ENCODE measurements around the gene USP21. TPM values are rescaled to one million over a fixed set of nuclear protein-coding genes. Genes with fewer than 3 reads are reported as not detected.

Gene USP21
- total RNA-seq, 2 donors from 2014 or later = 12.9 to 20.8 TPM

DNA sequence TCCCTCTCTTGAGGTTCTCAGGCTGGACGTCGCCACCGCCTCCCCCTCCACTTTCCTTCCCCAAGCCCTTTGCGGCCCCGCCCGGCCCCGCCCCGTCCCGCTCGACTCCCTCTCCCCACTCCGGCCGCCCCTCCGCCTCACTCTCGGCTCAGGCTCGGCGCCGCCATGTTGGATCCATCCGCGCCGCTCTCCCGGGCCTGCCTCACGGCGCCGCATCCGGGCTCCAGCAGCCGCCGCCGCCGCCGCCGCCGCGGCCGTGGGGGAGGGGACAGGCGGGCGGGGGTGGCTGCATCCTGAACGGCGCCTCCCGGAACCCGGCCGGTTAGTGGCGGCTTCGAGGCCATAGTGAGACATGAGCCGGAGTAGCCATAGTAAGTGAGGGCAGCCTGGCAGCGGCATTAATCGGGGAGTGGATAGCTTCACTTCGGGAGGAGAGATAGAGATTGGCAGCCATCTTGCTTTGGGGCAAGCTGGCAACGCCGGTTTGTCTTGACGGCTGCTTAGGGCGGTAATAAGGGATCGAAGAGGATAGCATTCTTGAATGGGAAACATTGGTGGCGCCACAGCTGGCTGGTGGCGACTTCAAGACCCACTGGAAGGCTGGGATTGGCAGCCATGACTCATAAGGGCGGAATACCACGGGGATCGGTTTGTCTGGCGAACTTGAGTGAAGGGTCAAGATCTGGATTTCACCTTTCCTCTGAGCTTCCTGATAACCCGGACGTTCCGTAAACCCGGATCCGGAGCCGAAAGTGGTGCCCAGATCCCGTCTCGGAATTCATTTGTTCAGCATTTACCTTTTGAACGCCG, 26.7 kb upstream of the USP21 start, which contains the start of gene DEDD:
TSS of gene DEDD (minus strand) at position 258 of the 810 bp plus-strand sequence. CDS start 8,205 bp downstream, outside the sequence.
- intact Hi-C loops (cut with DNase I) = no loop called here
- peak; percentile 98 for DNase-seq (ENCODE audit: low spot score)

DNA sequence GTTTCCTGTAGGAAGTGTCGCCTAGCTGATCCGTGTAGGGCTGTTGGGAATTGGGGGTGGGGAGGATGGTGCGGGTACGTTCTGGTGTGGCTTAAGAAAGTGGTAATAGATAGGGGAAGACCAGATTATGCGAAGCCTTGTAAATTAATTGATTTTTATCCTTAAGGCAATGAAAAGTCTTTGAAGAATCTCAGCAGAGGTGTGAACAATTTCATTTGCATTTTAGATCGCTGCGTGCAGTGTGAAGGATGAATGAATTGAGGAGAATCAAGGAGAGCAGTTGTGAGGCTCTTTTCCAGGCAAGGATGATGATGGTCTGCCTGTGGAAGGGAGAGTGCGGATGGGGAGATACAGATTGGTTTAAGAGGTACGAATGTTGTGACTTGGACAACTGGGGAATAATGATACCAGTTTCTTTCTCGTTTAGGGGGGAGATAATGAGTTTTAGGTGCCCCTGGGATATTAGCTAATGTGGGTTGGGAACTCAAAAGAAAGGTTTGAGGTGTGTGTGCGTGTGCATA, 26.0 kb upstream of the USP21 start:
- no peak for DNase-seq (ENCODE audit: low spot score)
- intact Hi-C loops (cut with DNase I) = no loop called here

DNA sequence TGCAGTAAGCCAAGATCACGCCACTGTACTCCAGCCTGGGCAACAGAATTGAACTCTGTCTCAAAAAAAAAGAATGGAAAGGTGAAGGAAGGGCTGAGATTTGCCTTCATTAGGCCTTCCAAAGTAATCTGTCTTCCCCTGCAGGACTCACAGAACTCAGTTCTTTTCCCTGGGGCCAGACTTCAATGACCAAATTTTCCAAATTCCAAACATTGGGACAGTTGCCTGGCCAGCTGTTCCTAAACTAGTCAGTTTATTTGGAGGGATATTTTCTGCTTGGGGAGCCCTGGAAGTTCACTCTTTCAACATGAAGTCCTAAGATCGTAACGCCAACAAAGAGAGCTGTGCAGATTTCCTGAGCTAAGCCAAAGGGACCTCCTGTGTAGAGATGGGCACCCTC, 21.4 kb upstream of the USP21 start:
- intact Hi-C loops (cut with DNase I) = no loop called here
- DNase-seq (ENCODE audit: low spot score) = no peak

DNA sequence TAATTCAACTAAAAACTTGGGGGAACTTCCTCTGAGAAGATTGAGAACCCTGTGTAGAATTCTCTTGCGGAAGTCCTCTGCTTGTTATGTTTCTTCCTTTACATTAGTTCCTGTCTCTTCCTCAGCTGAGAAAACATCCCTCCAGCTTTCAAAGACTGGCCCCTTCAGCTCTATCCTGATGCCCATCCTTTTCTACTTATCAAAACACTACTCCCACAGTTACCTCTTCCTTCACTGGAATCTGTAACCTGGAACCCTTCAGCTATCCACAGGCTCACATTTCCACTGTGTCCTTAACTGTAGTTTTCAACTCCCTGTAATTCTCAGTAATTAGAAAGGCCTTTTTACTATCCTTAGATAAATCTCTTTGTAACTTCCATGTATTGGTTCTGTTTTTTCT, 20.9 kb upstream of the USP21 start:
- intact Hi-C loops (cut with DNase I) = no loop called here
- no peak for DNase-seq (ENCODE audit: low spot score)

DNA sequence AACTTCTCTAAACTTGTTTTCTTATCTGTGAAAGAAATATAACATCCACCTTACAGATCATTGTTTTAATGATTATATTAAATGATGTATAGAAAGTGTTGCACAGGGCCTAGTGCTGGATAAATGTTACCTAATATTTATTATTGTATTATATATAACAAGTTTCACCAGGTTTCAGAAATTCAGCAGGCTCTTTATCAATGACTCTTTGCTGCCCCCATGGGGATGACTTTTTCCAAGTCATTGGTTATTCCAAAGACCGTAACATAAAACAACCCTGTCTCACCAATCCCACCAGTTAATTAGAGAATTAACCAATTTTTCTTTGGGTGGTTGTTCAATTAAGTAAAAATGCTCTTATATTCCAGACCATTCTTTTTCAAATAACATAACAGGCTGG, 19.5 kb upstream of the USP21 start:
- no peak for DNase-seq (ENCODE audit: low spot score)
- intact Hi-C loops (cut with DNase I) = no loop called here

DNA sequence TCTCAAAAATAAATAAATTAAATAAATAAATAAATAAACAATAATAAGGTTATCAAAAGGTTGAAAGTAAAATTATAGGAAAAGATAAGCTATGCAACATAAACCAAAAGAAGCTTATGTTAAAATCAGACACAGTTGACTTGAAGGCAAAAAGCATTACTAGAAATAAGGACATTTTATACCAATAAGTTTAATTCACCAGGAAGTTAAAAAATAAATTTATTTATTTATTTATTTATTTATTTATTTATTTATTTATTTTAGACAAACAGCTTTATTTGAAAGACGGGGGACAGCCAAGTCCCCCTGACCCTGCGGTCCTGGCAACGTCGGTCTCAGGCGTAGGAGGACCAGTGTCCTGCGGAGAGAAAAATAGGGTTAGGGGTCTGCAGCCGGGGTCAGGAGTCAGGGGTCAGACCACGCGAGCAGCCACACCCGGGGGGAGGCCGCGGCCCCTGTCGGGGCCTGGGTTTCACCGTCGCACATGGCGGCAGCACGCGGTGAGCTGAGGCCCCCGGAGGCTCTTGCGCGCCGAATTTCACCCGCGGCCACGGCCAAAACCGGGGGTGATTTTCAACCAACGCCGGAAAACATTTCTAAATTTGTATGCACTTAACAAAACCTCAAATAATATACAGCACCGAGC, 18.4 kb upstream of the USP21 start:
- intact Hi-C loops (cut with DNase I) = no loop called here
- no peak for DNase-seq (ENCODE audit: low spot score)

DNA sequence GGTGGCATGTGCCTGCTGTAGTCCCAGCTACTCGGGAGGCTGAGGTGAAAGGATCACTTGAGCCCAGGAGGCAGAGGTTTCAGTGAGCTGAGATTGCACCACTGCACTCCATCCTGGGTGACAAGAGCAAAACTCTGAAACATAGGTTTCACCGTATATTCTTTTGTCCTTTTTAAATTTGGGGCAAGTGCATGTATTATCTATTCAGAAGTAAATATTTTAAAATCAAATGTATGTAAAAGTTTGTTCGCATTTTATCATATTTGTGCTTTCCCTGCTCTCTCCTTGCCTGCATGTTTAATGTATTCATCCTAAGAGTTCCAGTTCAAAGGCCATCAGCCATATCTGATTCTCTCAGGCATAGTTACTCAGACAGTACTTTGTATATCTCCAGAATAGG, 13.5 kb upstream of the USP21 start:
- DNase-seq (ENCODE audit: low spot score) = no peak
- intact Hi-C loops (cut with DNase I) = no loop called here

DNA sequence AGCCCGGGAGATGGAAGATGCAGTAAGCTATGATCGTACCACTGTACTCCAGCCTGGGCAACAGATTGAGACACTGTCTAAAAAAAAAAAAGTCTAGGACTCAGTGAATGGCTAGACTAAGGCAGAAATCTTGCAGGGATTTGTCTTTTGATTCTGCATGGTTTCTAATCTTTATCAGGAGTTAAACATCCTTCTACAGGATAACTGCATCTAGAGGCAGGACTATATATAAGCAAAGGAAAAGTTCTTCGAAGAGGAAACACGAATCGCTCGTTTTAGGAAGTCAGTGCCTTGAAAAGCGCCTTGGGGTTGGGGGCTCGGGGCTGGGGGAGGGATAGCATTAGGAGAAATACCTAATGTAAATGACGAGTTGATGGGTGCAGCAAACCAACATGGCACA, 6.1 kb upstream of the USP21 start:
- no peak for DNase-seq (ENCODE audit: low spot score)
- intact Hi-C loops (cut with DNase I) = no loop called here

DNA sequence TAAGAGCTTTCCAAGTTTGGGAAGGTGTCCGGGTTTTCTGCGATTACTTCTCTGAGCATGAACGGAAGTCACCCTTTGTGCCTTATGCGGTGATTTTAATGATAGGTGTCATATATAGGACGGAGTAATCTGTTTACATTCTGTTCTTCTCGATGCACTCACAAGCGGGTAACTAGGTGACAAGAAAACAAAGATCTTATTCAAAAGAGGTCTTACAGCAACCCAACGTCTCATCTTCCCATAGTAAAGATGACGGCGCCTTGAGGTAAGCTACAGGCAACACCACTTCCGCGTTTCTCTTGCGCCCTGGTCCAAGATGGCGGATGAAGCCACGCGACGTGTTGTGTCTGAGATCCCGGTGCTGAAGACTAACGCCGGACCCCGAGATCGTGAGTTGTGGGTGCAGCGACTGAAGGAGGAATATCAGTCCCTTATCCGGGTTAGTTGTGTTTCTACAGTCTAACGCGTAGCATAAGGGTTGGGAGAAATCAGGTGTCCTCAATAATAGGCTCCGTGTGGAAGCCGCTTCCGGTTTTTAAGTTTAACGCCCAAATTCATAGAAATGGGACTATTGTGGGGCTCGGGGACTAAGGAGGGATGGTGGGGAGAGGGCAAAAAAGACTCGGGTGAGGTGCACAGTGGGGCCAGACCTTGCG, 5.5 kb upstream of the USP21 start, which contains the start of gene UFC1:
TSS of gene UFC1 (plus strand) at position 297 of the 656 bp plus-strand sequence. CDS start at position 317, 20 bp downstream.
- peak; percentile 94 for DNase-seq (ENCODE audit: low spot score)
- intact Hi-C loops (cut with DNase I) = no loop called here

DNA sequence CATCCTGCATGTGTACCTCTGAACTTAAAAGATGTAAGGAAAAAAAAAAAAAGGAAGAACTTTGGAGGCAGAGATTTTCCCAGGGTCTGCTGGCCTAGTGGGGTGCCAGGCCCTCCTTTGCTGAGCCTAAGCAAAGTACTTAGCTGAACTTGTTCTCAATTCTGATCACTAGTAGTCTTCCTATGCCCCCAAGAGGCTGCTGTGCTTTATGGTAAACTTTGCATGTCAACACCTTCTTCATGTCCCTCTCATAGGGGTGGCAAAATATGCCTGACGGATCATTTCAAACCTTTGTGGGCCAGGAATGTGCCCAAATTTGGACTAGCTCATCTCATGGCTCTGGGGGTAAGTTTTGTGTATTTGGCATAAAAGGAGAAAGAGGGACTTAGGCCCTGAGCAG, 1.4 kb upstream of the USP21 start:
- intact Hi-C loops (cut with DNase I) = no loop called here
- no peak for DNase-seq (ENCODE audit: low spot score)

DNA sequence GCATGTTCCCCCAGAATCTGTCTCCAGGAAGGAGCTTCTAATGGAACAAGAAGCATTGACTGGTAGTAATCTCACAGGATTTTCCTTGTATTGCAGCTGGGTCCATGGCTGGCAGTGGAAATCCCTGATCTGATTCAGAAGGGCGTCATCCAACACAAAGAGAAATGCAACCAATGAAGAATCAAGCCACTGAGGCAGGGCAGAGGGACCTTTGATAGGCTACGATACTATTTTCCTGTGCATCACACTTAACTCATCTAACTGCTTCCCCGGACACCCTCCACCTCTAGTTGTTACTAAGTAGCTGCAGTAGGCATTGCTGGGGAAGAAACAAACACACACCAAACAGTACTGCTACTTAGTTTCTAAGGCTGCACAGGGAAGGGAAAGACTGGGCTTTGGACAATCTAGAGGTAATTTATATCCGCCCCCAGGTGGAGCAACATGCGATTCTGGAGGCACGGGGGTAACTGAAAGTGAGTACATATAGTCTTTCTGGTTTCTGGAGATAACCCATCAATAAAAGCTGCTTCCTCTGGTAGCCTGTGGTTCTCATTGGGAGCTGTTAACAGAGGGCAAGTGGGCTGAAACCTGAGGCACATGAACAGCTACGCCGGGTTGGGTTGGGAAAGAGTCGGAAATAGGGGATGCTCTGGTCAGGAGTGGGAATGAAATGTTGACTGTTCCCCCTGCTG, 837 bp upstream of the USP21 start:
- no peak for DNase-seq (ENCODE audit: low spot score)

DNA sequence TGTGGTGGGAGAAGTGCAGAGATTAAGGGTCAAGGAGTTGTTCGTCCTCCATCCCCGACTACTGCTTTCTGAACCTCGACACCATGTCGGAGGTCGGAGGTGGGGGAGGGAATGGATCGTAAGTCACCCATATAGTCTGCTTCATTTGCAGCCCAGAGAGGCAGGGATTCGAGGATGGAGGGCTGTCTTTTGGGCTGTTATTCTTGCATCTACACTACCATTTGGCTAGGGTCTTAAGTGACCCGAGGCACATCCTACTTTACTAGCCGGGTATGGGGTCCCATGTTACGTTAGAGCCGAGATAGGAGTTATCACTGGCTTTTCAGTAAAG, 578 bp downstream of the USP21 start:
- no peak for DNase-seq (ENCODE audit: low spot score)
- intact Hi-C loops (cut with DNase I) = no loop called here

More for the DNA sequence above, 837 bp upstream of the USP21 start:
- intact Hi-C loops (cut with DNase I) = no loop called here

DNA sequence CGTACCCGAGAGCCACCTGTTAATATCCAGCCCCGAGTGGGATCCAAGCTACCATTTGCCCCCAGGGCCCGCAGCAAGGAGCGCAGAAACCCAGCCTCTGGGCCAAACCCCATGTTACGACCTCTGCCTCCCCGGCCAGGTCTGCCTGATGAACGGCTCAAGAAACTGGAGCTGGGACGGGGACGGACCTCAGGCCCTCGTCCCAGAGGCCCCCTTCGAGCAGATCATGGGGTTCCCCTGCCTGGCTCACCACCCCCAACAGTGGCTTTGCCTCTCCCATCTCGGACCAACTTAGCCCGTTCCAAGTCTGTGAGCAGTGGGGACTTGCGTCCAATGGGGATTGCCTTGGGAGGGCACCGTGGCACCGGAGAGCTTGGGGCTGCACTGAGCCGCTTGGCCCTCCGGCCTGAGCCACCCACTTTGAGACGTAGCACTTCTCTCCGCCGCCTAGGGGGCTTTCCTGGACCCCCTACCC, 1.4 kb downstream of the USP21 start:
- peak; percentile 75 for DNase-seq (ENCODE audit: low spot score)
- intact Hi-C loops (cut with DNase I) = no loop called here

DNA sequence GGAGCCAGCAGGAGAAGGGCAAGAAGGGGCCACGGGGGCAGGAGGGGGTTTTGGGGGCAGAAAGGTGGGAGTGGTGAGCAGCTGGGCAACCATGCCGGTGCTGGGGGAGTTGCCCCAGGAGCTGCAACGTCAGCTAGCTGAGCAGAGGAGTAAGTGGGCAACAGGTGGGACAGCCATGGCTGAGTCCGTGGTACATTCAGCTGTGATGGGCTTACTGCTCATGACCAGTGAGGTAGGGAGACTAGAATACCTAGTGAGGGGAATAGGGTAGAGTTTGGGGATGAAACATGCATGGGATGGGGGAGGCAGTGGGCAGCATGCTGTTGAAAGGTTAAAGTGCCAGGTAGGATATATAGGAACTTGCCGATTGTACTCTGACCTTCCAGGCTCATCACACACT, 2.4 kb downstream of the USP21 start:
- intact Hi-C loops (cut with DNase I) = no loop called here
- no peak for DNase-seq (ENCODE audit: low spot score)

DNA sequence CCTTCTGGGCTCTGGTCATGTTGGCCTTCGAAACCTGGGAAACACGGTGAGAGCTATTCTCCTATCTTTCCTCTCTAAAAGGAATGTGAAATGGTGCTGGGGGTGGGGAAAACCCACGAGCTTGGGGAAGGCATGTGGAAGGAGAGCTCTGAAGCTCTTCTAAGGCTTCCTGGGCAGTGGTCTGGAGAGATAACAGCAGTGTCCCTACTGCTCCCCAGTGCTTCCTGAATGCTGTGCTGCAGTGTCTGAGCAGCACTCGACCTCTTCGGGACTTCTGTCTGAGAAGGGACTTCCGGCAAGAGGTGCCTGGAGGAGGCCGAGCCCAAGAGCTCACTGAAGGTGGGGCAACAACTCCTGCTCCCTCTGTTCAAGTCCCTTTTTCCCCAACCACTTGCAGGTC, 2.8 kb downstream of the USP21 start:
- intact Hi-C loops (cut with DNase I) = no loop called here
- DNase-seq (ENCODE audit: low spot score) = no peak

DNA sequence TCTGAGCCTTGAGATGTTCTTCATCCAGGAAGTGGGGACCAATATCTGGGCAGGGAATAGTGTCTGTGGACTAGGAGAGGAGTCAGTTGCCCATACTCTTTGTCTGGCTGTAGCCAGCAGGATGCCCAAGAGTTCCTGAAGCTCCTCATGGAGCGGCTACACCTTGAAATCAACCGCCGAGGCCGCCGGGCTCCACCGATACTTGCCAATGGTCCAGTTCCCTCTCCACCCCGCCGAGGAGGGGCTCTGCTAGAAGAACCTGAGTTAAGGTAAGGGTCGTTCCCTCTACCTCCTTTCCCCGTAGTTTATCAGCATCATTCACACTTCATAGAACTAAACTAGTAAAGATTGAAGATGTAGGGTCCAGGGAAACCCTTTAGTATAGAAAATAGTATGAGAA, 3.5 kb downstream of the USP21 start:
- DNase-seq (ENCODE audit: low spot score) = no peak

DNA sequence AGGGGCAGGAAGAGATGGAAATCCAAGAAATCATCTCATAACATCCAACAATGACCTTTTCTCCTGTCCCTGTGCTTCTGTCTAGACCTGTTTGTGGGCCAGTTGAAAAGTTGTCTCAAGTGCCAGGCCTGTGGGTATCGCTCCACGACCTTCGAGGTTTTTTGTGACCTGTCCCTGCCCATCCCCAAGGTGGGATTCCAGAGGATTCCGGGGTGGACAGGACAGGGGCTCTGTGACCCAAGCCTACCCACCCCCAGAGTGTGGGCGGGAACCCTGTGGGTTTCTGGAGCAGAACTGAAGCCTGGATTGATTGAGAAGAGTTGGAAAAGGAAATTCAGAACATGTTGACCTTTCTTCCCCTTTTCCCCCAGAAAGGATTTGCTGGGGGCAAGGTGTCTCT, 4.5 kb downstream of the USP21 start:
- DNase-seq (ENCODE audit: low spot score) = peak; percentile 77
- intact Hi-C loops (cut with DNase I) = no loop called here

More for the DNA sequence above, 3.5 kb downstream of the USP21 start:
- intact Hi-C loops (cut with DNase I) = no loop called here

DNA sequence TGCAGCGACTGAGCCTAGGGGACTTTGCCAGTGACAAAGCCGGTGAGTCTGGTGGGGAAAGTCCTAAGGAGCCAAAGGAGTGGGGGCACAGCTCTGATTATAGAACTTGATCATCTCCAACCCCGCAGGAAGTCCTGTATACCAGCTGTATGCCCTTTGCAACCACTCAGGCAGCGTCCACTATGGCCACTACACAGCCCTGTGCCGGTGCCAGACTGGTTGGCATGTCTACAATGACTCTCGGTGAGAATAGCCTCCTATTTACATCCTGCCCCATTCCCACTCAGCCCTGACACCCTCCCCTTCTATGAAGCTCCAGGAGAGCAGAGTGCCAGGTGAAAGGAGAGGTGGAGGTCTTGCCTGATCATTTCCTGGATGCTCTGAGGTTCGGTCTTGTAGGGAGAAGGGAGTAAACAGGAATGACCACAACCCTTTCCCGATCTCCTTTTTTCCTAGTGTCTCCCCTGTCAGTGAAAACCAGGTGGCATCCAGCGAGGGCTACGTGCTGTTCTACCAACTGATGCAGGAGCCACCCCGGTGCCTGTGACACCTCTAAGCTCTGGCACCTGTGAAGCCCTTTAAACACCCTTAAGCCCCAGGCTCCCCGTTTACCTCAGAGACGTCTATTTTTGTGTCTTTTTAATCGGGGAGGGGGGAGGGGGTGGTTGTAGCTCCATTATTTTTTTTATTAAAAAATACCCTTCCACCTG, 5.8 kb downstream of the USP21 start:
- intact Hi-C loops (cut with DNase I) = no loop called here
- DNase-seq (ENCODE audit: low spot score) = peak; percentile 51
